Measurements from ENCODE around the gene CACNA1G.

Gene CACNA1G

GRCh38 chr17:50536683-50537646 lies 23.6 kb upstream of the CACNA1G start:
- Histone ChIP-seq H3K4me1 (ENCODE audit: insufficient read depth, low read length) (peaks cover 34% of the 10 kb centered on the region), H3K9me3 (ENCODE audit: low read length) (no peaks in the 10 kb centered on the region), H2AFZ (ENCODE audit: low read depth, low read length) (no peak overlapping the region), H3K4me3 (ENCODE audit: low read length) (no peak overlapping the region), H3K36me3 (ENCODE audit: insufficient read depth, low read length) (no peaks in the 10 kb centered on the region), H3K27me3 (ENCODE audit: insufficient read depth, low read length) (peaks cover 51% of the 10 kb centered on the region)

GRCh38 chr17:50537721-50538548 lies 22.6 kb upstream of the CACNA1G start:
- H3K9me3 ChIP-seq (ENCODE audit: low read length) = no peaks in the 10 kb centered on the region
- peaks cover 35% of the 10 kb centered on the region for H3K4me1 ChIP-seq (ENCODE audit: insufficient read depth, low read length)
- no peak overlapping the region for H3K4me3 ChIP-seq (ENCODE audit: low read length)
- no peak overlapping the region for H2AFZ ChIP-seq (ENCODE audit: low read depth, low read length)
- H3K27me3 ChIP-seq (ENCODE audit: insufficient read depth, low read length) = peaks cover 41% of the 10 kb centered on the region
- H3K36me3 ChIP-seq (ENCODE audit: insufficient read depth, low read length) = no peaks in the 10 kb centered on the region

DNA sequence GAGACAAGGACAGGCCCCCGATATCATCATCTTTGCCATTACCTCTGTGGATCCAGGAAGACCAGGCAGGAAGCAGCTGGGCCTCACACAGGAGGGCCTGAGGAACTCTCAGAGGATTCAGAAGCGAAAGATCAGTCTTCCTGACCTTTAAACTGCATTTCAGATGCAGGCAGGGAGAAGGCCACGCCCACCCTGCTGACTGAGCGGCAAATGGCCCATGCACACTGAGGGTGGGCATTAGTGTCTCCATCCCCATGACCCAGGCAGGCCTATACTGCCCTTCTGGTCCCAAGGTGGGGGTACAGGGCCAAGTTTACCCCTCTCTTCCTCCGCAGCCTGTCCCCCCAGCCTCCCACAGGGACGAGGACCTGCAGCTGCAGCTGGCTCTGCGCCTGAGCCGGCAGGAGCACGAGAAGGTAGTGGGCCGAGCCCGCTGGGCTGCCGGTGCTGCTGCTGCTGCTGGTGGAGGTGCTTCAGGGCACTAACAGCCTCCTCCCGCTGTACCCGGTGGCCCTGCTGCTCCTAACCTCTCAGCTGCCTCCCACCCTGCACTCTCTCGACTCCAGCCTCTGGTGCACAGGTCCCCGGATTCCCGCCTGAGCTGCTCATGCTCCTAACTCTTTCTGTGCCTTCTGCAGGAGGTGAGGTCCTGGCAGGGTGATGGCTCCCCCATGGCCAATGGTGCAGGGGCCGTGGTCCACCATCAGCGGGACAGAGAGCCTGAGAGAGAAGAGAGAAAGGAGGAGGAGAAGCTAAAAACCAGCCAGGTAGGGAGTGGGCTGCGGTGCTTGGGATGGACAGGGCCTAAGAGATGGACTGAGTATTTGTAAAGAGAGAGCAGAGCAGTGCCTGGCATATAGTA lies 21.7 kb upstream of the CACNA1G start:
- Histone ChIP-seq H3K36me3 (ENCODE audit: insufficient read depth, low read length) (no peaks in the 10 kb centered on the region), H3K9me3 (ENCODE audit: low read length) (no peaks in the 10 kb centered on the region), H3K4me3 (ENCODE audit: low read length) (no peak overlapping the region), H3K27me3 (ENCODE audit: insufficient read depth, low read length) (peaks cover 32% of the 10 kb centered on the region), H2AFZ (ENCODE audit: low read depth, low read length) (no peak overlapping the region), H3K4me1 (ENCODE audit: insufficient read depth, low read length) (peaks cover 31% of the 10 kb centered on the region)

DNA sequence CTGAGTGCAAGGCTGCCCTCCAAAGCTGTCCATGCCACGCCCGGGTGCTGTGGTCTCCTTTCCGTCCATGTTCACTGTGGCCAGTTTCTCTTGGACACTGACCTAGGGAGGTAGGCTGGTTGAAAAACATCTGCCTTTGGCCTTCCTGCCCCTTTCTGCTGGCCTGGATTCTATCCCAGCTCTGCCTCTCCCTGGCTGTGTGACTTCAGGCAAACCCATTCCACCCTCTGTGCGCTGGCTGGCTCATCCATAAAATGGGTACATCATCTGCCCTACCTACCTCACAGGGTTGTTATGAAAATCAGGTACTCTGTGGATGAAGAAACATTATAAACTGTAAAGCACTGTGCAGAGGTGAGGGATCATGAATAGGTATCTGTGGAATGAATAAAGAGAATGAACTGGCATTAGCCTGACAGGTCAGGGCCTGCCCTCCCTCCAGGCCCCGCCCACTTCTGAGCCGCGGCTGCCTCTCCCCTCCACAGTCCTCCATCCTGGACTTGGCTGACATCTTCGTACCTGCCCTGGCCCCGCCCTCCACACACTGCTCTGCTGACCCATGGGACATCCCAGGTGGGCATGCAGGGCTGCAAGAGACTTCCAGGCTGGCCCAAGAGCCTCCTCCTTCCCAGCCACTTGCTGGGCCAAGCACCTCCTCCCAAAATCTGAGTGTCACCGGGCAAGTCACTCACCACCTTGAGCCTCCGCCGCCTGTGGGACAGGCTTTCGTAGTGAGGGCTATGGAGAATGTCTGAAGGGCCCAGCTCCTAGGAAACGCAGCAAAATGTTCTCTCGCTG lies 20.6 kb upstream of the CACNA1G start:
- H2AFZ ChIP-seq (ENCODE audit: low read depth, low read length) = no peak overlapping the region
- no peak overlapping the region for H3K4me3 ChIP-seq (ENCODE audit: low read length)
- H3K27me3 ChIP-seq (ENCODE audit: insufficient read depth, low read length) = peaks cover 21% of the 10 kb centered on the region
- no peaks in the 10 kb centered on the region for H3K9me3 ChIP-seq (ENCODE audit: low read length)
- peaks cover 29% of the 10 kb centered on the region for H3K4me1 ChIP-seq (ENCODE audit: insufficient read depth, low read length)
- no peaks in the 10 kb centered on the region for H3K36me3 ChIP-seq (ENCODE audit: insufficient read depth, low read length)

DNA sequence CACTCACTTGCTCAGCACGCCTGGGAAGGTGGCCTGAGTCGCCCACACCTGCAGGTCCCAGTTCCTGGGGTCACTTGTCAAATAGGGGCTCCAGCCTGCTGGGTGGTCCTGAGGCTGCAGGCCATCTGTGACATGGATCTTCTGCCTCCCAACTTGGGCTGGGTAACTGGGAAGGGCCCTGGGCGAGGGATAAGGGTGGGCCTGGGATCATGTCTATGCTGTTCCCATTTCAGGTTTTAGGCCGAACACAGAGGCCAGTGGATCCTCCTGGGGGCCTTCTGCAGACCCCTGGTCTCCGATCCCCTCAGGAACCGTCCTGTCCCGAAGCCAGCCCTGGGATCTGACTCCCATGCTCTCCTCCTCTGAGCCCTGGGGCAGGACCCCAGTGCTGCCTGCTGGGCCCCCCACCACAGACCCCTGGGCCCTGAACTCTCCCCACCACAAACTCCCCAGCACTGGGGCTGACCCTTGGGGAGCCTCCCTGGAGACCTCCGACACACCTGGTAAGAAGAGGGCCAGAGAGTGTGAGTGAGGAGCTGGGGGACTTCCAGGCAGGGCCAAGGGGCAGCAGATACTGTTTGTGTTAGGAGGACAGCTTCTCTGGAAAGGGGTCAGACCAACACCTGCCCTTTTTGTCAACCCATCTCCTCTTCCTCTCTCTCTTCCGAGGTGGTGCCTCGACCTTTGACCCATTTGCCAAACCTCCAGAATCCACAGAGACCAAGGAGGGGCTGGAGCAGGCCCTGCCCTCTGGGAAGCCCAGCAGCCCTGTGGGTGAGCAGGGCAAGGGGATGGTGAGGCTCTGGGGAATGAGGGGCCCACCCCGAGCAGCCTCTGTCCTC lies 19.7 kb upstream of the CACNA1G start:
- Histone ChIP-seq H2AFZ (ENCODE audit: low read depth, low read length) (no peak overlapping the region), H3K9me3 (ENCODE audit: low read length) (no peaks in the 10 kb centered on the region), H3K4me3 (ENCODE audit: low read length) (no peak overlapping the region), H3K4me1 (ENCODE audit: insufficient read depth, low read length) (peaks cover 29% of the 10 kb centered on the region), H3K27me3 (ENCODE audit: insufficient read depth, low read length) (peaks cover 14% of the 10 kb centered on the region), H3K36me3 (ENCODE audit: insufficient read depth, low read length) (no peaks in the 10 kb centered on the region)

GRCh38 chr17:50541402-50541715 lies 19.2 kb upstream of the CACNA1G start:
- no peaks in the 10 kb centered on the region for H3K36me3 ChIP-seq (ENCODE audit: insufficient read depth, low read length)
- H2AFZ ChIP-seq (ENCODE audit: low read depth, low read length) = peak overlapping the region; percentile 68
- no peaks in the 10 kb centered on the region for H3K9me3 ChIP-seq (ENCODE audit: low read length)
- H3K4me3 ChIP-seq (ENCODE audit: low read length) = peak overlapping the region; percentile 56
- peaks cover 29% of the 10 kb centered on the region for H3K4me1 ChIP-seq (ENCODE audit: insufficient read depth, low read length)
- H3K27me3 ChIP-seq (ENCODE audit: insufficient read depth, low read length) = peaks cover 10% of the 10 kb centered on the region

DNA sequence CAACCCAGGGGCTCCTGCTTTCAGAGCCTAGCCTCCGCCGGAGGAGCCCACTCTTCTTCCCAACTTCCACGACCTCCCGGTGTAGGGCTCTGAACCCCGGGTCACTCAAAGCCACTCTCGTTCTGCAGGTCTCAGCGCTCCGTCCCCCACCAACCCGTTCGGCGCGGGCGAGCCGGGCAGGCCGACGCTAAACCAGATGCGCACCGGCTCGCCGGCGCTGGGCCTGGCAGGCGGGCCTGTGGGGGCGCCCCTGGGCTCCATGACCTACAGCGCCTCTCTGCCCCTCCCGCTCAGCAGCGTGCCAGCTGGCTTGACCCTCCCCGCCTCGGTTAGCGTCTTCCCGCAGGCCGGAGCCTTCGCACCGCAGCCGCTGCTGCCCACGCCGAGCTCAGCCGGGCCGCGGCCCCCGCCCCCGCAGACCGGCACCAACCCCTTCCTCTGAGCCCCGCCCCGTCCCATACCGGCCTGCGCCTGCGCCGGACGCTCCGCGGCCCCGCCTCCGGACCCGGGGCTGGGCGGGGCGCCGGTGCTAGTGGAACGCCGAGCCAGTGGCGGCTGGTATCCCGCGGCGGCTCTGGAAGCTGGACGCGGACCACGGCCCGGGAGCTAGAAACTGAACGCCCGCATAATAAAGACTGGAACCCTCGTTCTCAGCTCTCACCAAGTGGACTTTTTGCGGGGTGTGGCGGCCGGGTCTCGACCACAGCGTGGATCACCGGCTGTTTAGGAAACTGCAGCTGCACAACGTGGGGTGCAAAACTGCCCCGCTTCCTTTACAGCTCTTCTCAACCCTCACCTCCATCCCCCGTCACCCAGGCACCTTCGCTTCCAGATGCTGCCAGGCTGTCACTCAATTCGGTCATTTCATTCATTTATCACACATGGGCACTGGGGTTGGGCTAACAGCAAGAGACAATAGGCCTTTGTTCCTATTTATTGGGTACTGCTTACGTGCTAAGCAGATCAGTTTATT lies 18.5 kb upstream of the CACNA1G start:
- no peaks in the 10 kb centered on the region for H3K9me3 ChIP-seq (ENCODE audit: low read length)
- H3K4me1 ChIP-seq (ENCODE audit: insufficient read depth, low read length) = peaks cover 29% of the 10 kb centered on the region
- peak overlapping the region; percentile 56 for H3K4me3 ChIP-seq (ENCODE audit: low read length)

GRCh38 chr17:50542795-50543774 lies 17.4 kb upstream of the CACNA1G start:
- H3K27me3 ChIP-seq (ENCODE audit: insufficient read depth, low read length) = peaks cover 8% of the 10 kb centered on the region
- peak overlapping the region; percentile 68 for H2AFZ ChIP-seq (ENCODE audit: low read depth, low read length)
- H3K4me1 ChIP-seq (ENCODE audit: insufficient read depth, low read length) = peaks cover 32% of the 10 kb centered on the region
- peak overlapping the region; percentile 56 for H3K4me3 ChIP-seq (ENCODE audit: low read length)
- H3K9me3 ChIP-seq (ENCODE audit: low read length) = no peaks in the 10 kb centered on the region
- H3K36me3 ChIP-seq (ENCODE audit: insufficient read depth, low read length) = no peaks in the 10 kb centered on the region

More for the DNA sequence above, 18.5 kb upstream of the CACNA1G start:
- no peaks in the 10 kb centered on the region for H3K36me3 ChIP-seq (ENCODE audit: insufficient read depth, low read length)
- H2AFZ ChIP-seq (ENCODE audit: low read depth, low read length) = peak overlapping the region; percentile 68
- peaks cover 8% of the 10 kb centered on the region for H3K27me3 ChIP-seq (ENCODE audit: insufficient read depth, low read length)

- no peak overlapping the region for H3K4me3 ChIP-seq (ENCODE audit: low read length)
- peaks cover 21% of the 10 kb centered on the region for H3K4me1 ChIP-seq (ENCODE audit: insufficient read depth, low read length)
These were observed 16.0 kb upstream of the CACNA1G start for GRCh38 chr17:50544516-50544915.

DNA sequence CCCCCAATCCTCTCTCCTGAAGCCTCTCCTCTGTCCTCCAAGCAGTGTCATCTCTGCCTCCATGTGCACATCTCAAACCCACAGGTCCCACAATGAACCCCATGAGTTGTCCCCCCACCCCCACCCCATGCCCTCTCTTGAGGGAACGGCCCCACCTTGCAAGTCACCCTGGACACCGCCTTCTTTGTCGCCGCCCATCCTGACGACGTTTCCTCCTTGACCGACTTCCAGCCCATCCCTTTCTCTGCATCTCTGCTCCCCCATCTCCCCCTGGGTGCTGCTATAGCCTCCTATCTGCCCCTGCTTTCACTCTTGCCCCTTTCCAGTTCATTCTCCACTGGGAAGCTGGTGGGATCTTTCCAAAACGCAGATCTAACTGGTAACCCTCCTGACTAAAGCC lies 15.2 kb upstream of the CACNA1G start:
- no peaks in the 10 kb centered on the region for H3K36me3 ChIP-seq (ENCODE audit: insufficient read depth, low read length)
- H3K27me3 ChIP-seq (ENCODE audit: insufficient read depth, low read length) = peaks cover 8% of the 10 kb centered on the region
- no peak overlapping the region for H3K4me3 ChIP-seq (ENCODE audit: low read length)
- H3K4me1 ChIP-seq (ENCODE audit: insufficient read depth, low read length) = peaks cover 21% of the 10 kb centered on the region
- H3K9me3 ChIP-seq (ENCODE audit: low read length) = no peaks in the 10 kb centered on the region
- no peak overlapping the region for H2AFZ ChIP-seq (ENCODE audit: low read depth, low read length)

More at GRCh38 chr17:50544516-50544915, 16.0 kb upstream of the CACNA1G start:
- Histone ChIP-seq H3K27me3 (ENCODE audit: insufficient read depth, low read length) (peaks cover 8% of the 10 kb centered on the region), H2AFZ (ENCODE audit: low read depth, low read length) (no peak overlapping the region), H3K36me3 (ENCODE audit: insufficient read depth, low read length) (no peaks in the 10 kb centered on the region), H3K9me3 (ENCODE audit: low read length) (no peaks in the 10 kb centered on the region)

Measured in neuron (in vitro differentiated cells).